ENCODE data around the gene CLDN24.

Gene CLDN24

DNA sequence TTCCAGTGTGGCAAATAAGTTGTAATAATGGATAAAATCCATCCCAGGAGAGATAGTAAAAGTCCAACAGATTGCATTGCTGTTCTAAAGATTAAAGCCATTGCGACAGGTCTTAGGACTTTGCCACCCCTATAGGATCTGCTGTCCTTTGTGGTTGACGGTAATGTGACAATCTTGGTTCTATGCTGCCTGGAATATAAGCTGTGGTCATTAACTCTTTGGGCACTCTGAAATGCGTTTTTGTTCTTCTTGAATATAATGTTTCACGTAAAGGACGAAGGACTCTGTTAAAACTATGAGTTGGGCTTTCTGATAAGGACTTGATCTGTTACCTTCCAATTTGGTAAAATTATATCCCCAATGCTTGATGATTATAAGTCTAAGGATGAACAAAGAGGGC lies at the start of gene CLDN24:
CLDN24 (minus strand) TSS at position 101 of the 400 bp plus-strand sequence; CDS start at position 101, 0 bp downstream.
- no peak for DNase-seq

DNA sequence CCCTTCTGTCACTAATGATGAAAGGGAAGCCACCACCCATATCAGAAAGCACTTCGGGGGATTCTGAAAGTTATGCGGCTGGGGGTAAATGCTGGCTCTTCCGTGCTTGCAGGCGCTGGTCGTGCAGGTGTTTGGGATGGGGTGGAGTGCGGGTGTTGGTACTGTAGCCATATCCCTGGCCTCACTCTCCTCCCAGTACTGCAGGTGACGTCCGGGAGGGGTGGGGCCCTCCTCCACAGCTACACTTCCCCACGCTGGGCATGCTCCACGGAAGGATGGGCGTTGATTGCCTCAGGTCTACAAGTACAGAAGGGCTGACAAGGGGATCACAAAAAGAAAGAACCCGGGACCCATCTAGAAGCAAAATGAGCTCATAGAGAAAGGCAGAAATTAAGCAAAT lies 48.6 kb upstream of the CLDN24 start:
- no peak for DNase-seq

DNA sequence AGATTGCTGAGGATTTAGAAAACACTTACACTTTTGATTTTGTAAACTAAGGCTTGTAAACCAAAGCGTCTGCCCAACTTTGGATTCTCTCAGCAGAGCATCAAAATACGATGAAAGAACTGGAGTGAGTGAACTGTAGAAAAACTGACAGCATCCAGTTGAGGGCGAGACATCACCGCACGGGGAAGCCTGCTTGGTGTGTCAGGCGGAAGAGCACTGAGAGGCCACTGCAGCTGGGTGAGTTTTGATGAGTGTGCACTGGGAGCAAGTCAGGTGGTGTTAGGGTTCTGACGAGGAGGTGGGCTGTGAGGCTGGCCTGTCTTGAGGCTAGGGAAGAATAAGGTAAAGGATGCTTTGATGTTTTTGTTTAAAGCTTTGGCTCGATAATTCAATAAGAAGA lies 46.8 kb upstream of the CLDN24 start:
- no peak for DNase-seq

DNA sequence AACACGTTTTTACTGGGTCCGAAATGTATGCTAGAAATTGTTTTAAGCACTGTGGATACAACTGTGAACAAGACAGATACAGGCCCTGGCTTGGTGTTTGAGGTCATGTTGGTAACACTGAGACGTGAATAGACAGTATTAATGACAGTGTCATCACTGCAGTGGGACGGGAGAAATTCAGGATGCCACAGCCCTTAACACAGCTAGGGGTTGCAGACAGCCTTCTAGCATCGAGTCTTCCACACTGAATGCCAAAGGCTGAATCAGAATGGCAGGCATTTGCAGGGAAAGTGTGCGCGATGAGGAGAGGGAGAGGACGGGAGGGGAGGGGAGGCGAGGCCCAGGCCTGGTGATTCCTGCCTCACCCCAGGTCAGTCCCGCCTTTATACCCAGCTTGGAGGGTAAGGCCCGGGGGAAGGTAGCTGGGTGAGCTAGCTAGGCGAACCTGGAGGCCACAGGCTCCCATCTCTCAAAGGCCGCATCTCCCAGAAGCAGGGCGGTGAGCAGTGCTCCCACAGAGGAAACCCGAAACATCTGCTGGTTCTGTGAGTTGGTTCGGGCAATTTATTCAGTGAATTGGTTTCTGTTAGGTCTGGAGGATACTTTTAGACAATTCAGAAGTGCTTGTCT lies 44.1 kb upstream of the CLDN24 start:
- no peak for DNase-seq

DNA sequence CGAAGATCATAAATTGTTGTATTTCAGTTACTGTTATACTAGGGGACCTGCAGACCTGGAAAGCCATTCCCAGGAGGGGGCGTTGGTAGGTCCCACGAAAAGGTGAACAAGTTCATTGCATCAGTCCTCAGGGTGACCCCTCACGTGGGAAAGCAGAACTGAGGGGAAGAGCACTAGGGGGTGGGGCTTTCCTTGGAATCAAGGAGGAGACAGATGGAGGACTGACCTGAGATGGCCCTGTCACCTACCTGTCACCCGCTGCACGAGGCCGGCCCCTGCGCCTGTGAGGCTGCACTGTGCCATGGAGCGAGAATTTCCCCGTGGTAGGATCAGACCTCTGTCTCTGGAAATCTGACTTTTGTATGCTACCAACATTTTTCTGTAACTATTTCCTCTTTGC lies 41.8 kb upstream of the CLDN24 start:
- no peak for DNase-seq

DNA sequence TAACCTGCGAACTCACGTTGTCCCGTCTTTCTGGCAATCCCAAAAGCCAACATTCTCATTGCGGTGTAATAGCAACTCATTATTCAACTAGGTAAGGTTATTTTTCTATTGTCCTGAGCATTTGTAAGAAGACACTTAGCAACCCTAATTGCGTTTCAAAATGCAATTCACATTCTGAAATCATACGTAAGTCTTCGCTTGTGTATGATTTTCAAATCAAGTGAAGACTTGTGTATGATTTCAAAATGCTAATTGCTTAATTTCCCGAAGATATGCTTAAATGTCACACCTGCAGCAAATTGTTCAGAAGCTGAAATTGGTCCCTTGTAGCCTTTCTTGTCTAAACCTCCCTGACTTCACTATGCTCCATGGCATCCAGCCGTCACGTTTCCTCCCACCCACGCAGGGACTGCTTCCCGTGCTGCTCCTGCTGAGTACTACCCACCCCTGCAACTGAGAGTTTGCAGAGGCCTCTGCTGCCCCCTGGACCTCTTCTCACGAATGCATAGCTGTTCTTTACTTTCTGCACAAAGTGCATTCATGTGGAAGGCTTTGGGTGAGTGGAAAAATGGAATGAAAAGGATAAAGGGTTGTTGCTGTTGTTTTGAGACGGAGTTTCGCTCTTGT lies 40.8 kb upstream of the CLDN24 start:
- DNase-seq, result no peak

DNA sequence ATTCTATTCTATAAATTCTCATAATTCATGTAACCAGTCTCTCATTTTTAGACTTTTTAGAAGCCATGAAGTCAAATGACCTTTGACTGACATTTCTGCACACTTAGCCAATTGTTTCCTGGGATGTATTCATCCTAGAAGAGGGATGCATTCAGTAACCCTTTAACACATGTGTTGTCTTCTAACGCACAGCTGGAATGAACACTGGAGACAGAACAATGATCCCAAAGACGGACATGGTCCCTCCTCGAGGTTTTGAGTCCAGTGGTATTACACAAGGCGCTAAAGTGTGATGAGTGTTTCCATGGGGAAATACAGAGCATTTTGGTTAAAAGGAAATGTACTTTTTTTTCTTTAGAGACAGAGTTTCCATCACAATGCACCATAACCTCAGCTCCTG lies 39.8 kb upstream of the CLDN24 start:
- no peak for DNase-seq

DNA sequence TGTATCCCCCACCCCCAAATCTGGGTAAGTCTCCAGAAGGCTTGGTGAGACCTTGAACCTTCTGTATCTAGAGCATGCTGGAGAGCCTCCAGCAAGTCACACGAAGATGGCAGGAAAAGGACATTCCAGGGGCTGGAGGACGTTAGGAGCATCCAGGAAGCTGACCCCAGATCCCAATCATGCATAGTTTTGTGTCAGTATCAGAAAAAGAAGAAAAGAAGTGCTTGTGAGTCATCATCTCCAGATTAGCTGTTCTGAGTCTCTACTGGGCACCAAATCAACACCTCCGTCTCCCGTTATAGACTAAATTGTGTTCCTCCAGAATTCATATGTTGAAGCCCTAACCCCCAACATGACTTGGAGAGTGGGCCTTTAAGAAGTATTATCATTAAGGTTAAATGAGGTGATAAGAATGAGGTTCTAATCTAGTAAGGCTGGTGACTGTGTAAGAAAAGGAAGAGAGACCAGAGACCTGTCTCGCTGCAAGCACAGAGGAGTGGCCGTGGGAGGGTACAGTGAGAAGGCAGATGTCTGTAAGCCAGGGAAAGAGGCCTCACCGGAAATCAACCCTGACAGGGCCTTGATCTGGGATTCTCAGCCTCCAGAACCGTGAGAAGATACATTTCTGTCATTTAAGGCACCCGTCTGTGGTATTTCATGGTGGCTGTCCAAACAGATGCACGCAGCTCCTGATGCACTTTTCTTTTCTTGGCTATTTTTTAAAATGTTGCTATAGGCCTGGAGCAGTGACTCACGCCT lies 38.1 kb upstream of the CLDN24 start:
- DNase-seq, result no peak

DNA sequence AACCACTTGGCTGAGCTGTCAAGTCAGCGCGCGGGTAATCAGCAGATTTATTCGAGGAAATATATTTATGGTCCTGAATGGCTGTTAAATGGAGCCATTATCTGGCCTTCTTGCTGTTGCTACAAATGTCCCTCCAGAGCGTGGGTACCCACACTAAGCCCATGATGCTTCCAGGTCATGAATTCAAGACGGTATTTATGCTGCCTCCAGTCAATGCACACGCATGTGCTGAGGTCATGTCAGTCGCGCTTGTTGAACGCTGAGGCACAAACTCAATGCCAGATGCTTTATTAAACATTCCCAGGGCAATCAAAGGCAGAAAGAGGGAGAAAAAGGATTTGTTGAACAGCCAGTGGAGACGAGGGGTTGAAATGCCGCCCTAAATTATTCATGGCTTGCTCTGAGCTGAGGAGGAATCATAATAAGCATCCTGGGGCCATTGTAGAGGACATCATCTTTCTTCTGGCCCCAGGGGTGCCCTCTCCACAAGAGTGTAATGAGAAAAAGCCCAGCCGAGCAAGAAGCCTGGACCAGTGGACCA lies 36.1 kb upstream of the CLDN24 start:
- no peak for DNase-seq

DNA sequence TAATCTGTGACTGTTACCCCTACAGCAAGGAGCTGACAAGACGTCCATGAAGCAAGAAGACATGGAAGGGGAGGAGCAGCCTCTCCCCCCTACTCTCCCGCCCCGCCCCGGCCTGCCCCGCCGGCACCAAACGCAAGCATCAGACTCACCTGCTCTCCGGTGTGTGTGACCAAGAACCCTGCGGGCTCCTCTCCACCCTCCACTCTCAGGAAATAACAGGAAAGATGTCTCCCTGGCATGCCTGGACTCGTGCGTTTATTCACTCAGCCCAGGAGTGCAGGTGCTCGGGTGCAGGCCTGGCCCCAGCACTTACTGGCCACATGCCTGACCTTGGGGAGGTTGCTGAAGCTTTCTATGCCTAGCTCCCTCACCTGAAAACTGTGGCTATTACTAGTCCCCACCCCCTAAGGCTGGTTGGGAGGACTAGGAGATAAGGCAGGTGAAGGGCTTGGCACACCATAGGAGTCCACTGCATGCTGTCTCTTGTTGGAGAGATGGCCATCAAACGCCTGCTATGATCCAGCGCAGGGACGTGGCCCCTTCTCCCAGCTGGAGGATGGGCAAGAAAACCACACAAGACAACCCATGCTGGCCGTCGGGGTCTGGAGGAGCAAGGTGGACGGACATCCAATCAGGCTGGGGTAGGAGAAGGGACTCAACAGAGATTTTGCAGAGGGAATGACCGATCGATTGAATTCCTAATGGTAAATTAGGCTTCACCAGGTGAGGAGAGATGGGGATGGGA lies 34.9 kb upstream of the CLDN24 start:
- DNase-seq, result no peak

DNA sequence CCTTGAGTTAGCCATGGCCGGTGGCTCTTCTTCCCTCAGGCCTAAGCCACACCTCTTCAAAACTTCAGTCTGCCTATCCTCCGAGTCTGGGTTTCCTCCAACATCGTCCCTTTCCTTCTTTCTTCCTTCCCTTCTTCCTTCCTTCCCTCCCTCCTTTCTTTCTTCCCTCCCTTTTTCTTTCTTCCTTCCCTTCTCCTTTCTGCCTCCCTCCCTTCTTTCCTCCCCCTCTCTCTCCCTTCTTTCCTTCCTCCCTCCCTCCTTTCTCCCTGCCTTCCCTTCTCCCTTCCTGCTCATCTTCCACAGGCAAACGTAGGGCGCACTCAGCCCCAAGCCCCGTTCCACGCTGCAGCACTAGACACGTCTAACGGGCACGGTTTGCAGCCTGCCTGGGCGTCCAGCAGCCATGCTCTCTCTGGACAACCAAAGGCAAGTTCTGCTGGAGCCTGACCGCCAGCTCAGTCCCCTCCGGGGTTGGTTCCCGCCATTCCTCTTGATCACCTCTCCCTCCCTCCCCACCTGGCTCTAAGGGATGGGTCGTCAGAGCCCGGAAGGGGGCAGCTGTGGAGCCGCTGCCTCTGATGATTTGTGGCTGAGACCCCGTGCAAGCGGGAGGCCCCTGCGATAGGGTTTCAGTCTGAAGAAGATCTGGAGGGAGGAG lies 34.1 kb upstream of the CLDN24 start:
- no peak for DNase-seq

DNA sequence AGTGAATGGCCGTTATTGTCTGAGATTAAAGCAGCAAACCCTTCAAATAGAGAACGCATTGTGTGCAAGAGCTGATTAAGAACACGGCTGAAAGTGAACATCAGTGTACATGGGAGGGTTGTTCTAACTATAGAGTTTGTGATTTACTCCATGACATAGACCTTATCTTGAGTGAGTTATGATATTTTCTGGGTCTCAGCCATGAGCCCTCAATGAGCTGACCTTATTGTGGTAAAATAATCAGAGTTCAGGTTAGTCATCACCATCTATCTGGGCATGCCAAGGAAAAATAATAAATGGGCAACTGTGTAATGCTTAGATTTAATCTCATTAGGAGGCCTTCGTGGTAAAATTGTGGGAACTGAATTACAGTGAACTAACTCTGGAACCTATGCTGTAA lies 33.2 kb upstream of the CLDN24 start:
- DNase-seq, result no peak

DNA sequence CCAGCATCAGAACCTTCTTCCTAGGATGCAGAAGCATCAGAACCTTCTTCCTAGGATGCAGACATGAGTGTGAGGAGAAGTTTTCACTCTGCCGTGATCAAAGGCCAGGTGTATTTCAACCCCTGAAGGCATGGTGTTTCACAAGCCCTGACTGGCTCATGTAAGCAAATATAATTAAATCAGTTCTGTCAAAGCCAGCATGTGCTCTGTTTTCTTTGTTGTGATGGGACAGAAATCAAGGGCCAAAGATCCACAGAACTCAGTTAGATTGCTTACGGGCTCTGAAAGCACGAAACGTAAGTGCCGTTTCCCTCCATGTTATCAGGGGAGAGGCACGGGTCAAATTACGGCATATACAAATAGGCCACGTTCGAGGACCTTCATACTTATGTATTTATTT lies 32.0 kb upstream of the CLDN24 start:
- DNase-seq, result no peak

DNA sequence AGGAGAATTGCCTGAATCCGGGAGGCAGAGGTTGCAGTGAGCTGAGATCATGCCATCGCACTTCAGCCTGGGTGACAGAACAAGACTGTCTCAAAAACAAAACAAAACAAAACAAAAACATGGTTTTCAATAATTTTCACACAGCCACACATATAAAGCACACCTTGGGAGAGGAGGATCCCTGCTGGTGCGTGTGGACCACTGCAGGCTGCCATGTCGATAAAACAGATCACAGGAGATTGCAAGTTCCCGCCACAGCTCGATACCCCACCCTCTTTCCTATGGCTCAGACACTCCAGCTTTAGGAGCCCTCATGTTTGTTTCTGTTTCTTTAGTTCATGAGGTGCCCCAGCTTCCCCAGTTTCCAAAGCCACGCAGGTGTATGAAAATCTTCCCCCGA lies 31.3 kb upstream of the CLDN24 start:
- no peak for DNase-seq

DNA sequence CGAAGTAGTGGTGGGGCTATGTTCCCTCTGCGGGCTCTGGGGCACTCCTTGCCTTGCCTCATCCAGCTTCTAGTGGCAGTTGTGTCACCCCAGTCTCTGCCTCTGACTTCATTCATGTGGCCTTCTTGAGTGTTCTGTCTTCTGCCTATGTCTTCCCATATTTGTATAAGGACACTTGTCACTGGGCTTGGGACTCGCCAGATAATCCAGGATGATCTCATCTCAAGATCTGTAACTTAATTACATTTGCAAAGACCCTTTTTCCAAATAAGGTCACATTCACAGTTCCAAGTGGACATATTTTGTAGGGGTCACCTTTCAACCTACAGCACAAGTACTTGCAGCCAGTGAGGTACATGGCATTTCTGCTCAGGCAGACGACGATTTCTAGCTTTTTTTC lies 30.3 kb upstream of the CLDN24 start:
- DNase-seq, result no peak

DNA sequence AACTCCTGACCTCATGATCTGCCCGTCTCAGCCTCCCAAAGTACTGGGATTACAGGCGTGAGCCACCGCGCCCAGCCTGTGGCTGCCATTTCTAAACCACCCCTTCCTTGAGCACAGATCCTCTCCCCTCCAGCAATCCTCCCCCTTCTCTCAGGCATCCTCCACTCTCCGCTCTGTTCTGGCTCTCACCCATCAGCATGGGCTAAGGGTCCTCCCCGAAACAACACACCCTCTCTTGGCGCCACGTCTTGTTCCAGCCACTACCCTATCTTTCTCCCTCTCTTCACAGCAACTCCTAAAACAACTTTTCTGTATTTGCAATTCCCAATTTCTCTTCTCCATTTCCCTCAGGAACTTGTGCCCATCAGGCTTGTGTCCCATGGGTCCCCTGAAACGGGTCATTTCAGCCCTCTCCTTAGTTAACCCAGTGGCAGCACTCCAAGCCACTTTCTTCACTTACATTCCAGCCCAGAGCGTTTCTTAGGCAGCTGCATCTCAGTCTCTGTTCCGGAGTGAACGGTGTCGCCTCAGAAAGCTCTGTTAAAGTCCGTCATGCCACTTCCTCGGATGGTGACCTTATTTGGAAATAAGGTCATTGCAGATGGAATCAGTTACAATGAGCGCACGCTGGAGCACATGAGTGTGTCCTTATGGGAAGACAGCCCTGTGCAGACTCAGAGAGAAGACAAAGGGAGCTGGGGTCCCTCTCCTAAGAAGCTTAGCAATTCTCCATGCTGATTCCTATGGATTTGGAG lies 28.3 kb upstream of the CLDN24 start:
- DNase-seq, result no peak

DNA sequence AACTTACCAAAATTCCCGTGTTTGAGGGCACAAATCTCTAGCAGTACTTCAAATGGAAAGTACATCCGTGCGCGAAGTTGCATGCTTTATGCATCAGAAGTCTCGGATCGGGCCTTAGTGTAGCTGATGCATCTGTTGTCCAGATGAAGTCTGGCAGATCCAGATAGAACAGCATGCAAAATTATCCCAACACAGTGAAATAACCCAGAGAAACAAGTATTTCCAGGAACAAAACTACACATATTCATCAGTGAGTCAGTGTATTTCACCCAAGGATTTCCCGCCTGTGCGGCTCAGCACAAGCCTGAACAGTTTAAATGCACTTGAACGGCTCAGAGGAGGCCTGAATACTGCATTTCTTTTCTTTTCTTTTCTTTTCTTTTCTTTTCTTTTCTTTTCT lies 27.4 kb upstream of the CLDN24 start:
- no peak for DNase-seq

DNA sequence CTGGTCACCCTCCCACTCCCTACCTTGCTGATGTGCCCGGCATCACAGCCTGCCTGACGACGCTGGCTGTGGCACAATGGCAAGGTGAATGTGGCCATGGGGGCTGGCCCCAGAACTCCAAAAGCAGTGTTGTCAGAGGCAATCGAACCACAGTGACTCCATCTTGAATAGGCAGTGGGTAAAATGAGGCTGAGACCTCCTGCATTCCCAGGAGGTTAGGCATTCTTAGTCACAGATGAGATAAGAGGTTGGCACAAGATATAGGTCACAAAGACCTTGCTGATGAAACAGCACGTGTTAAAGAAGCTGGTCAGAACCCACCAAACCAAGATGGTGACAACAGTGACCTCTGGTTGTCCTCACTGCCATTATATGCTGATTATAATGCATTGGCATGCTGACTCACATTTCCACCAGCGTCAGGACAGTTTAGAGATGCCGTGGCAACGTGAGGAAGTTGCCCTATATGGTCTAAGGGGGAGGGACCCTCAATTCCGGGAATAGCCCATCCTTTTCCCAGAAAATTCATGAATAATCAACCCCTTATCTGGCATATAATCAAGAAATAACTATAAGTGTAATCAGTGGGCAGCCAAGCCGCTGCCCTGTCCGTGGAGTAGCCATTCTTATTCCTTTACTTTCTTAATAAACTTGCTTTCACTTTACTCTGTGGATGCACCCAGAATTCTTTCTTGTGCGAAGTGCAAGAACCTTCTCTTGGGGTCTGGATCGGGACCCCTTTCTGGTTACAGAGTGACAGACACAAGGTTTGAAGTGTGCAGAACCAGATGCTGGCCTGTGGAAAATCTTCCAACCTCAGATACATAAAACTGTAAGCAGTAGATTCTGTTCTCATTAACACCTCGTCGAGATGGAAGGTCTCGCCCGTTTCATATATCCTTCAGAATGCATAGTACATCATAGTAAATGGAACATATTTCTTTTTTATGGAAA lies 26.8 kb upstream of the CLDN24 start:
- no peak for DNase-seq

DNA sequence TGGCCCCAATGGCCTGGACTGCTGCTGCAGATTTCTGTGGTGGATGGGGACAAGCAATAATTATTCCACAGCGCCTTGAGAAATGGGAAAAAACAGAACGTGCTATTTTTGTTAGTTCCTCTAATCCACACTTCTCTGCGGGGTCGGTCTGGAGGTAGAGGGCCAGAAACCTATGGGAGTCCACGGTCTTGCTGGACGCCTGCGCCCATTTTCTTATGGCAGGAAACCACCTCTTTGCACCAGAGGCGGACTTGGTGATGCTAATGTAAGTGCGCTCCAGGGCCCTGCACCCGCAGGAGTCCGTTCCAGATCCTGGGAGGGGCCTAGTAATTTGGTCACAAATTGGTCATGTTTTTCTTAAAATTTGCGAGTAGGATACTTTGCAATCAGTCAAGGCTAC lies 25.9 kb upstream of the CLDN24 start:
- no peak for DNase-seq

DNA sequence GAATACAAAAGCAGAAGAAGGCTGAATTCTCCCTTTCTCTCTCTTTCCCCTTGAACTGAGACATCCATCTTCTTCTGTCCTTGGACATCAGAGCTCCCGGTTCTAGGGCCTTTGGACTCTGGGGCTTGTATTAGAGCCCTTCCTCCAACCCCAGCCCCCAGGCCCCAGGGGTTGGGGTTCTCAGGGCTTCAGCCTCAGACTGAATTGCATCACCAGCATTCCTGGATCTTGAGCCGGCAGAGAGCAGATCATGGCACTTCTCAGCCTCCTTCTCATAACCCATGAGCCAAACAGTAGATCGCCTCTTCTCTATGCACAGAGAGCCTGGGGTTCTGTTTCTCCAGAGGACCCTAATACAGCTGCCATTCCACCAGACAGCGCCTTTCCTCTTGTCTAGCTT lies 25.3 kb upstream of the CLDN24 start:
- DNase-seq, result no peak

DNA sequence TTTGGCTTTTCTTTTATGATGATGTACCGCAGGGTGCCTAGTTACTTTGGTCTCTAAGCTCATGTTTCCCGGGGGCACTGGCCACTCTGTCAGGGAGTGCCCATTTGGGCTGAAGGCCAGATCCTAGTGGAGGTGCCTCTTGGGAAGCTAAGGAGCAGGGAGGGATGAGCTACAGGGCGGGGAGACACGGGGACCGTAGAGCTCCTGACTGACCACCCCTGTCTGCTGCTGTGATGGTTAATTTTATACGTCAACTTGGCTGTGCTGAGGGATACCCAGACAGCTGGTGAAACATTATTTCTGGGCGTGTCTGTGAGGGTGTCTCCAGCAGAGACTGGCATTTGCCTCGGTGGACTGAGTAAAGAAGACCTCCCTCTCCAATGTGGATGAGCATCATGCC lies 24.9 kb upstream of the CLDN24 start:
- DNase-seq, result no peak
